GM12873 (cell line): ENCODE data around the gene PTK7.

Experiments used
- TF ChIP-seq, protein P1 (sequence below): IDR thresholded peaks from 2 replicates; pipeline ENCODE4 v1.5.1; 2012; ENCODE audit warnings: low read depth, mild to moderate bottlenecking, moderate library complexity, low read length, control low read depth; ENCODE audit not compliant: insufficient read depth; ENCODE audit errors: missing control alignments

The PTK7 gene

GRCh38 chr6:43091020-43091419 lies 14.9 kb downstream of the PTK7 start:
- TF ChIP-seq, protein P1, sequence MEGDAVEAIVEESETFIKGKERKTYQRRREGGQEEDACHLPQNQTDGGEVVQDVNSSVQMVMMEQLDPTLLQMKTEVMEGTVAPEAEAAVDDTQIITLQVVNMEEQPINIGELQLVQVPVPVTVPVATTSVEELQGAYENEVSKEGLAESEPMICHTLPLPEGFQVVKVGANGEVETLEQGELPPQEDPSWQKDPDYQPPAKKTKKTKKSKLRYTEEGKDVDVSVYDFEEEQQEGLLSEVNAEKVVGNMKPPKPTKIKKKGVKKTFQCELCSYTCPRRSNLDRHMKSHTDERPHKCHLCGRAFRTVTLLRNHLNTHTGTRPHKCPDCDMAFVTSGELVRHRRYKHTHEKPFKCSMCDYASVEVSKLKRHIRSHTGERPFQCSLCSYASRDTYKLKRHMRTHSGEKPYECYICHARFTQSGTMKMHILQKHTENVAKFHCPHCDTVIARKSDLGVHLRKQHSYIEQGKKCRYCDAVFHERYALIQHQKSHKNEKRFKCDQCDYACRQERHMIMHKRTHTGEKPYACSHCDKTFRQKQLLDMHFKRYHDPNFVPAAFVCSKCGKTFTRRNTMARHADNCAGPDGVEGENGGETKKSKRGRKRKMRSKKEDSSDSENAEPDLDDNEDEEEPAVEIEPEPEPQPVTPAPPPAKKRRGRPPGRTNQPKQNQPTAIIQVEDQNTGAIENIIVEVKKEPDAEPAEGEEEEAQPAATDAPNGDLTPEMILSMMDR, result no peak

DNA sequence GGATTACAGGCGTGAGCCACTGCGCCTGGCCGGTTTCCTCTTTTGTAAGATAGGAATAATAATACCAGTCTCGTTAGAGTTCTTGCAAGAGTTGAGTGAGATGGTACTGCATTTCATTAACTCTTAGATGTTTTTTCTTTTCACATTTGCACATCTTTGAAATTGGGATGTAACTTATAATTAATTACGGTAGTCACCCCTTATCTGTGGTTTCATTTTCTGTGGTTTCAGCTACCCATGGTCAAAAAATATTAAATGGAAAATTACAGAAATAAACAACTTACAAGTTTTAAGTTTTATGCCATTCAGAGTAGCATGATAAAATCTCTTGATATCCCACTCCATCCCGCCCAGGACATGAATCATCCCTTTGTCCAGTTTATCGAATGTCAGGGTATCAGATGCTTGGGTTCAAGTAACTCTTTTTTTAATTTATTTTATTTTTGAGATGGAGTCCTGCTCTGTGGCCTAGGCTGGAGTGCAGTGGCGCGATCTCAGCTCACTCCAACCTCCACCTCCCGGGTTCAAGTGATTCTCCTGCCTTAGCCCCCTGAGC lies 15.4 kb downstream of the PTK7 start:
- TF ChIP-seq, protein P1, result no peak

DNA sequence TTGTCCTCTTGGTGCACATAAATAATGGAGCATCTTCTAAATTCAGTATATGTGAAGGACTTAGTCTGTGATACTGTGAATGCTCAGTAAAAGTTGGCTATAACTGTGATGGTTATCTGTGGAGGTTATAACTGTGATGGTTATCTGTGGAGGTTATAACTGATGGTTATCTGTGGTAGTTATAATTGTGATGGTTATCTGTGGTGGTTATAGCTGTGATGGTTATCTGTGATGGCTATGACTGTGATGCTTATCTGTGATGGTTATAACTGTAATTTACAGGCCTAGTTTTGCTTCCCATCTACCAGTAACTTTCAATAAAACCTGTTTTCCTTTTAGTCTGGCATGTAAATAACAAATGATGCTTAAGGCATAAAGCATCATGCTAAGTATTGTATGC lies 16.5 kb downstream of the PTK7 start:
- TF ChIP-seq, protein P1, result no peak

- TF ChIP-seq, protein P1, result no peak
These were observed 17.5 kb downstream of the PTK7 start for GRCh38 chr6:43093436-43094289.

DNA sequence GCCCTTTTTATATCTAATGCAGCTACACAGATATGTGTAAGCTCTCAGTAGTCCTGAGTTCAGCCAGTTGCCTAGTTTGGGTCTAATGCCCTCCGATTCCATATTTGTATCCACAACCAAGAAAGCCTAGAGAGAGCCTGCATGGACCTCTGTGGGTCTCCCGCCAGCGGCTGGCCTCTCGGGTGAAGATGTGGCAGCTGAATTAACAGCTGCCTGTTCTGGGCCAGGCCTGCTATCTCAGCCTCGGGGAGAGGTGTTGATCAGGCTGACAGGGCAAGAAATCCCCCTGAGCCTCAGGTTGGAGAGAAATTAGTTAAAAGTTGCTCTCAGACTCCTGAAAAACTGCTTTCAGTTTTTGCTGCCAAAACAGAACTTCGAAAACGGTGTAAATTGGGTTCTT lies 19.8 kb downstream of the PTK7 start:
- TF ChIP-seq, protein P1, result no peak

DNA sequence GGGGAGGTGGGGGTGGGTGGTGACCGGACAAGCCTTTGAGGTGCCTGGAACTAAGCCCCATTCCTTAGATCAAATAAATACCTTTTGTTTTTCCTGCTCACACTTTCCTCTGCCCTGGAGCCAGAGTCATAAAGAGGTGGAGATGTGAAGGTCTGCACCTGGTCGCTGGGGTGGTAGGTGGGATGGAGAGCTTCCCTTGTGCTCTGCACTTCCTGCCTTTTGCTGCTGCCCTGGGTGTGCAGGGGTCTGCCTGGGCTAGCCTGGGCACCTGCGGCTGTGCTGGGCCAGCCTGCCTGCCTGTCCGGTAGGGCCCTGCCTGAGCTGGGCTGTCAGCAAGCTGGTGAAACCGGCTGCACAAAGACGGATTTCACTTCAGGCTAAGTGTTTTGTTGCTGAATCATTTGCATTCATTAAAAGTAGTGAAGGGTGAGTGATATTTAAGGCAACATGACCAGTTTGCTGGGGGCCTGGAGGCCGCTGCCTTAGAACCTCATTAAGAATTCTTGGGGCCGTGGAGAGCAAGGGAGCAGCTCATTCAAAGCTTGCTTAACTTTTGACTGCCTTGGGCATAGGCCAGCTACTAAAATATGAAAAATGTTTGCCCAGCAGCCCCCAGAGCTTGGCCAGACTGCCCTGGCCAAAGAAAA lies 20.5 kb downstream of the PTK7 start:
- TF ChIP-seq, protein P1, result no peak

- TF ChIP-seq, protein P1, result no peak
These were observed 21.0 kb downstream of the PTK7 start for GRCh38 chr6:43097098-43097489.
